ENCODE measurements around the gene SLC34A1. TPM values are rescaled to one million over a fixed set of nuclear protein-coding genes. Genes with fewer than 3 reads are reported as not detected.

Gene SLC34A1
- total and polyA plus RNA-seq, 2 experiments from 2014 or later: not detected

DNA sequence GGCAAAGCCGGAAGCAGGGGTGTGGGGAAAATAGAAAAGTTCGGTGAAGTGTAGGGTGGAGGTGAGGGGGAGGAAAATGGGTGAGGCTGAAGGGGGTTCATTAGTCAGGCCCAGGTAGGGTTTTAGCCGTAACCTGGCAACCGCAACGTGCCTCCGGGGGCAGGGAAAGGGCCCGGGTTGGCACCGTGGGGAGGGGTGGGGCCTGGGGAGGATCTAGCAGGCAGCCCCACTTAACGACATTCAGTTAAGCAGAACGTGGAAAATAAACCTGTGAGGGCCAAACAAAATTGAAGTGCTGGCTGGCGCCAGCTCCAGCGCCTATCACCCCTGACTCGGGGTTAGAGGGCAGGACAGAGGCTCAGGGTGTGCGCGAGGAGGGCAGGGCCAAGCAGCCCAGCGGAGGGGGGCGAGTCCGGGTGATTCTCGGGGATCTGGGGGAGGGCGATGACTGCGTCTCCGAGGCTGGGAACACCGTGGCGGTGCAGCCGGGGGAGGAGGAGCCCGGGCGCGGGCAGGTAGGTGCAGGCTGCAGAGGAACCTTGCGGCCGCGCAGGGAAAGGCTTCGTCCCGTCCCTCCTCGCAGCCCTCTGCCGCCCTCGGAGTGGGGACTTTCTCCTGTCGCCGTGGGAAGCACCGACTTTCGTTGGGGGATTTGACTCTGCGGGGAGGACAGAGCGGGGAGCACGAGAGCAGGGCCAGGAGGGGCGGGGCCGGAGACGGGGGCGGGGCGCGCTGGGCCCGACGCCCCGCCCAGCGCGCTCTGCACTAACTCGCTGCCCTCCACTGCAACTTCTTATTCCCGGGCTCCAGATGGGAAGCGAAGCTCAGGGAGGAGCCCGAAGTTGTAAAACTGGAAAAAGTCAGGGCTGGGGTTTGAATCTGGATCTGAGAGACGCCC is 21.4 kb upstream of the SLC34A1 start:
- Histone ChIP-seq H3K9me3 (ENCODE audit: low read depth) (no peaks in the 10 kb centered on the region), H3K36me3 (no peaks in the 10 kb centered on the region), H3K27me3 (no peaks in the 10 kb centered on the region), H3K27ac (peak overlapping the region; percentile 76), H3K4me3 (peak overlapping the region; percentile 20), H3K4me1 (ENCODE audit: low read depth) (peaks cover 43% of the 10 kb centered on the region)
- DNase-seq (ENCODE audit: low read depth in 1 of 2, low spot score in 1 of 2): peak; percentile 54 to 79
- TF ChIP-seq, protein P1, sequence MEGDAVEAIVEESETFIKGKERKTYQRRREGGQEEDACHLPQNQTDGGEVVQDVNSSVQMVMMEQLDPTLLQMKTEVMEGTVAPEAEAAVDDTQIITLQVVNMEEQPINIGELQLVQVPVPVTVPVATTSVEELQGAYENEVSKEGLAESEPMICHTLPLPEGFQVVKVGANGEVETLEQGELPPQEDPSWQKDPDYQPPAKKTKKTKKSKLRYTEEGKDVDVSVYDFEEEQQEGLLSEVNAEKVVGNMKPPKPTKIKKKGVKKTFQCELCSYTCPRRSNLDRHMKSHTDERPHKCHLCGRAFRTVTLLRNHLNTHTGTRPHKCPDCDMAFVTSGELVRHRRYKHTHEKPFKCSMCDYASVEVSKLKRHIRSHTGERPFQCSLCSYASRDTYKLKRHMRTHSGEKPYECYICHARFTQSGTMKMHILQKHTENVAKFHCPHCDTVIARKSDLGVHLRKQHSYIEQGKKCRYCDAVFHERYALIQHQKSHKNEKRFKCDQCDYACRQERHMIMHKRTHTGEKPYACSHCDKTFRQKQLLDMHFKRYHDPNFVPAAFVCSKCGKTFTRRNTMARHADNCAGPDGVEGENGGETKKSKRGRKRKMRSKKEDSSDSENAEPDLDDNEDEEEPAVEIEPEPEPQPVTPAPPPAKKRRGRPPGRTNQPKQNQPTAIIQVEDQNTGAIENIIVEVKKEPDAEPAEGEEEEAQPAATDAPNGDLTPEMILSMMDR (IDR thresholded peaks at IDR 0.05; ENCODE audit: low read depth, low read length): no peak

DNA sequence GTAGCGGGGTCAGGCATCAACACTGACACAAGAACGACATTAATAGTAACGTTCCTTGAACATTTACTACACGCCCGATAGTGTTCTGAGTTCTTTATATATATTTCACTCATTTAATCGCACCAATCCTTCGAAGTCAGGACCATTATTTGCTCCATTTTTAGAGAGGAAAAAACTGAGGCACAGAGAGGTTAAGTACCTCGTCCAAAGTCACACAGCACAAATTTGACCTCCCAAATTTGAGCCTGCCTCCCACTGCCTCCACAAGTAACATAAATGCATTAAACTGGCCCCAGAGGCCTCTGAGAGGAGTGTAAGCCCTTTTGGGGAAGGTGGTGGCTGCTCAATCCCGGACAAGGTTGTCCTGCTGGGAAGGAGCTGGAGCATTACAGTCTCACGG is 20.7 kb upstream of the SLC34A1 start:
- Histone ChIP-seq H3K27me3 (no peaks in the 10 kb centered on the region), H3K36me3 (no peaks in the 10 kb centered on the region), H3K4me1 (ENCODE audit: low read depth) (peaks cover 40% of the 10 kb centered on the region), H3K9me3 (ENCODE audit: low read depth) (no peaks in the 10 kb centered on the region), H3K27ac (peak overlapping the region; percentile 76), H3K4me3 (peak overlapping the region; percentile 20)
- no peak for DNase-seq (ENCODE audit: low read depth in 1 of 2, low spot score in 1 of 2)
- TF ChIP-seq, protein P1 (IDR thresholded peaks at IDR 0.05; ENCODE audit: low read depth, low read length): no peak

GRCh38 chr5:177364159-177364962 is 19.9 kb upstream of the SLC34A1 start:
- Histone ChIP-seq H3K4me1 (ENCODE audit: low read depth) (peaks cover 34% of the 10 kb centered on the region), H3K36me3 (no peaks in the 10 kb centered on the region), H3K27ac (no peak overlapping the region), H3K4me3 (no peak overlapping the region), H3K9me3 (ENCODE audit: low read depth) (no peaks in the 10 kb centered on the region), H3K27me3 (no peaks in the 10 kb centered on the region)
- TF ChIP-seq, protein P1 (IDR thresholded peaks at IDR 0.05; ENCODE audit: low read depth, low read length): no peak
- DNase-seq (ENCODE audit: low read depth in 1 of 2, low spot score in 1 of 2): peak in 1 of 2 donors; percentile 40

DNA sequence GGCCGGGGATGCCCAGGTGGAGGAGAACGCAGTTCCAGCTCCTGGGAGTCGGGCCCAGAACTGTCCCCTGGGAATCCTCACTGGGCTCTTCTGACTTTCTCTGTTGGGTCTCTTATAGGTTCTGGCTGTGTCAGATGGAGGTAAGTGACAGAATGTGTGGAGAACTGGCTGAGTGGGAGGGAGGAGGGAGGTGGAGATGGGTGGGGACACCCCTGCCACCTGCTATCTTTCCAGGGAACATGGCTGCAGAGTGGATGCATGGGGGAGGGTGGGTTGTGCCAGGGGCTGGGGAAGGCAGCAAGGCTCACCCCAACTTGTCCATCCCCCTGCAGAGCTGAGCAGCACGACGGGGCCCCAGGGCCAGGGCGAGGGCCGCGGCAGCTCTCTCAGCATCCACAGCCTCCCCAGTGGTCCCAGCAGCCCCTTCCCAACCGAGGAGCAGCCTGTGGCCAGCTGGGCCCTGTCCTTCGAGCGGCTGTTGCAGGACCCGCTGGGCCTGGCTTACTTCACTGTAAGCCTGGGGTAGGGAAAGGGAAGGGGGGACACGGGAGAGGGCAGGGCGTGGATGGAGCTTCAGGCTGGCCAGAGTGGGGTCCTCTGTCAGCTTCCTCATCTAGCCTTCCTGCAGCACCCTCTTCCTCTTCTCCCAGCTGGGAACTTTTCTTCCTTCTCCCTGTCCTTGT is 18.2 kb upstream of the SLC34A1 start:
- TF ChIP-seq, protein P1 (IDR thresholded peaks at IDR 0.05; ENCODE audit: low read depth, low read length): no peak
- H3K4me3 ChIP-seq: no peak overlapping the region
- peaks cover 36% of the 10 kb centered on the region for H3K4me1 ChIP-seq (ENCODE audit: low read depth)
- DNase-seq (ENCODE audit: low read depth in 1 of 2, low spot score in 1 of 2): no peak
- H3K9me3 ChIP-seq (ENCODE audit: low read depth): no peaks in the 10 kb centered on the region
- H3K27ac ChIP-seq: peak overlapping the region; percentile 95
- no peaks in the 10 kb centered on the region for H3K27me3 ChIP-seq
- no peaks in the 10 kb centered on the region for H3K36me3 ChIP-seq
